K562 (cell line): ENCODE results near the gene S100P. TPM values are rescaled to one million over a fixed set of nuclear protein-coding genes. Genes with fewer than 3 reads are reported as not detected.

Experiments
- ADNP ChIP-seq: fragments of 200-800 bp; sonication (Bioruptor generic); IDR thresholded peaks from 2 replicates; pipeline ENCODE4 v1.6.1; 2016; ENCODE audit warnings: missing genetic modification characterization, missing compliant biosample characterization
- BRD9 ChIP-seq: fragments of 450-650 bp; IDR thresholded peaks from 2 replicates; pipeline ENCODE4 v1.6.1; 2018; ENCODE audit warnings: low read depth; ENCODE audit not compliant: partially characterized antibody
- CCNT2 ChIP-seq: IDR thresholded peaks from 2 replicates; pipeline ENCODE4 v1.6.1; 2011; ENCODE audit warnings: borderline replicate concordance, low read depth, mild to moderate bottlenecking, moderate library complexity, mixed read lengths, low read length; ENCODE audit not compliant: insufficient read length; ENCODE audit errors: extremely low read depth
- CHD1 ChIP-seq: fragments of 200-600 bp; sonication (generic); IDR thresholded peaks from one replicate; pipeline ENCODE4 v1.6.1; 2012; ENCODE audit warnings: mild to moderate bottlenecking, moderate library complexity, low read length, inconsistent platforms
- CREBBP ChIP-seq: IDR thresholded peaks from one replicate; pipeline ENCODE4 v1.6.1; 2012; ENCODE audit warnings: low read depth, mild to moderate bottlenecking, control low read depth, inconsistent platforms, low read length
- CXXC5 ChIP-seq: fragments of 250-450 bp; sonication (Bioruptor Pico); IDR thresholded peaks from 2 replicates; pipeline ENCODE4 v1.8.0; 2022; ENCODE audit warnings: inconsistent platforms, mild to moderate bottlenecking, moderate library complexity
- HMG20A ChIP-seq: fragments of 450-650 bp; formaldehyde crosslinking; conservative IDR thresholded peaks from 2 replicates; pipeline ENCODE4 v1.4.0; 2020; ENCODE audit warnings: mild to moderate bottlenecking, mixed read lengths
- KLF6 ChIP-seq: fragments of 250-450 bp; sonication (Bioruptor Pico); IDR thresholded peaks from 2 replicates; pipeline ENCODE4 v1.4.0; 2020; ENCODE audit warnings: mild to moderate bottlenecking, moderate library complexity, borderline replicate concordance
- MAFK ChIP-seq: IDR thresholded peaks from 2 replicates; pipeline ENCODE4 v1.6.1; 2011; ENCODE audit warnings: low read length, improper control_type of control experiment
- MCM7 ChIP-seq, 2 experiments: fragments of 450-650 bp; IDR thresholded peaks; 2 replicates each; pipeline ENCODE4 v1.6.1; 2016 to 2018
- NCOA2 ChIP-seq, 2 experiments: fragments of 450-650 bp; IDR thresholded peaks; 2 replicates each; pipeline ENCODE4 v1.6.1; 2018; ENCODE audit warnings: mild to moderate bottlenecking in 2 of 2, moderate library complexity in 1 of 2; ENCODE audit not compliant: partially characterized antibody in 2 of 2
- PML ChIP-seq: IDR thresholded peaks from 2 replicates; pipeline ENCODE4 v1.6.1; 2012; ENCODE audit warnings: low read length, inconsistent platforms
- RBFOX2 ChIP-seq: fragments of 200-400 bp; formaldehyde crosslinking; IDR thresholded peaks from 2 replicates; pipeline ENCODE4 v1.6.1; 2017; ENCODE audit warnings: low read depth, mild to moderate bottlenecking, low read length, moderate library complexity
- SMAD1 ChIP-seq: fragments of 150-350 bp; IDR thresholded peaks from 2 replicates; pipeline ENCODE4 v1.6.1; 2014; ENCODE audit warnings: low read length, low read depth; ENCODE audit not compliant: partially characterized antibody
- polyA plus RNA-seq, 8 experiments: library from polyadenylated mRNA; depleted of rRNA in 4 of 8; stranded (reverse) in 5 of 8; unstranded in 3 of 8; fragments of >200 nt; fragmentation: Nextera tagmentation in 2 of 8; fragmentation: Illumina TruSeq in 1 of 8; extraction: Ambion mirVana in 2 of 8; extraction: Trizol in 1 of 8; gene quantifications; 2 replicates each; pipeline versions ENCODE4 v1.2.1 to v1.2.3, GENCODE V29; 2011 to 2014; ENCODE audit warnings: inconsistent platforms in 1 of 8, missing spikeins in 1 of 8
- total RNA-seq, 7 experiments: library from RNA; depleted of rRNA in 6 of 7; stranded (reverse); fragments of >200 nt in 6 of 7; fragmentation: Illumina TruSeq in 2 of 7; extraction: Trizol in 2 of 7; gene quantifications; 2 replicates each; pipeline versions ENCODE4 v1.2.1 to v1.2.3, GENCODE V29; 2011 to 2021; ENCODE audit warnings: low replicate concordance in 1 of 7
- TF ChIP-seq, protein P1 (sequence below): sonication (generic); formaldehyde crosslinking; IDR thresholded peaks from 2 replicates; pipeline ENCODE4 v1.8.1; 2023; ENCODE audit warnings: mild to moderate bottlenecking, missing genetic modification reagents, moderate library complexity
- TF ChIP-seq, protein P2 (sequence below): fragments of 450-650 bp; IDR thresholded peaks from 2 replicates; pipeline ENCODE4 v1.6.1; 2014; ENCODE audit warnings: low read depth, mild to moderate bottlenecking, moderate library complexity, borderline replicate concordance
- TF ChIP-seq, protein P3 (sequence below): fragments of 250-450 bp; sonication (Bioruptor Pico); IDR thresholded peaks from 2 replicates; pipeline ENCODE4 v1.5.0; 2020; ENCODE audit warnings: mild to moderate bottlenecking
- TF ChIP-seq, protein P4 (sequence below): fragments of 450-650 bp; IDR thresholded peaks from 2 replicates; pipeline ENCODE4 v1.7.0; 2016; ENCODE audit warnings: borderline replicate concordance
- TF ChIP-seq, protein P5 (sequence below): fragments of 150-350 bp; IDR thresholded peaks from 2 replicates; pipeline ENCODE4 v1.6.1; 2014; ENCODE audit warnings: low read depth, mild to moderate bottlenecking, low read length, borderline replicate concordance

S100P gene
- total and polyA plus RNA-seq, 9 of the 15 experiments (the other 6 are each of a cell fraction or from before 2014, with no cell fraction given) = 4.1 to 23.8 (median 7.5) TPM

DNA sequence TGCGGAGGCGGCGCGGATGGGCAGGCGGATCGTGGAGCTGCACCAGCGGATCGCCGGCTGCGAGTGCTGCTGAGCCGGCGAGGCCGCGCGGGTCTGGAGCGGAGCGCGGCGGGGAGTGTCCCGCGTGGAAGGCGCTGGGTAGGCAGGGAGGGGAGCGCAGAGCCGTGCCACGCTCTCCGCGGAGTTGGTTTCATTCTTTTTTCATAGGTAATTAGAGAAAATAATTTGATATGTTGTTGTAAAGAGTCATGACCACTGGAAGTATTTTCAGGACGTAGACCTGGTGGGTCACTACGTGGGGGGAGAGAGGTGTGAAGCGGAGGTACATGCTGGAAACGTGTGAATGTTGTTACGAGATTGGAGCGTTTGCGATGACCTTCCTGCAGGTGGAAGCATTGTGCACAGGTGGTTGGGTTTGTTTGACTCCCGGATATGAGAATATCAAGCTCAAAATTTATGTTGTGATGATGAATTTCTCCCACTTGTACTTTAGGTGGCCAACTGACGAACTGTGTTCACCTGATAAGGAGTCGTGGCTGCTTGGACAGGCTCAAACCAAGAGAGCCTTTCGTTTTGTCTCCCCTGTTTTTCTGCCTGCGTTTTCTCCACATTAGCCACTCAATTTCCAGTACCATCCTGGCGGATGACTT is 19.1 kb upstream of the S100P start (continued):
- TF ChIP-seq, protein P1, sequence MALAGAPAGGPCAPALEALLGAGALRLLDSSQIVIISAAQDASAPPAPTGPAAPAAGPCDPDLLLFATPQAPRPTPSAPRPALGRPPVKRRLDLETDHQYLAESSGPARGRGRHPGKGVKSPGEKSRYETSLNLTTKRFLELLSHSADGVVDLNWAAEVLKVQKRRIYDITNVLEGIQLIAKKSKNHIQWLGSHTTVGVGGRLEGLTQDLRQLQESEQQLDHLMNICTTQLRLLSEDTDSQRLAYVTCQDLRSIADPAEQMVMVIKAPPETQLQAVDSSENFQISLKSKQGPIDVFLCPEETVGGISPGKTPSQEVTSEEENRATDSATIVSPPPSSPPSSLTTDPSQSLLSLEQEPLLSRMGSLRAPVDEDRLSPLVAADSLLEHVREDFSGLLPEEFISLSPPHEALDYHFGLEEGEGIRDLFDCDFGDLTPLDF = no peak
- TF ChIP-seq SMAD1 (no peak), NCOA2 (IDR thresholded peaks at IDR 0.05; ENCODE audit: partially characterized antibody in 2 of 2) (no peak), KLF6 (no peak), CREBBP (peak; percentile 72), MCM7 (IDR thresholded peaks at IDR 0.05) (no peak), RBFOX2 (no peak), ADNP (tag) (no peak), PML (peak; percentile 65; the same call in 1 of the 2 replicates), BRD9 (peak; percentile 71), HMG20A (CRISPR knock-in tag) (no peak), CCNT2 (no peak), MAFK (no peak), CHD1 (peak; percentile 70), CXXC5 (CRISPR knock-in tag) (peak; percentile 60)
- TF ChIP-seq, protein P2, sequence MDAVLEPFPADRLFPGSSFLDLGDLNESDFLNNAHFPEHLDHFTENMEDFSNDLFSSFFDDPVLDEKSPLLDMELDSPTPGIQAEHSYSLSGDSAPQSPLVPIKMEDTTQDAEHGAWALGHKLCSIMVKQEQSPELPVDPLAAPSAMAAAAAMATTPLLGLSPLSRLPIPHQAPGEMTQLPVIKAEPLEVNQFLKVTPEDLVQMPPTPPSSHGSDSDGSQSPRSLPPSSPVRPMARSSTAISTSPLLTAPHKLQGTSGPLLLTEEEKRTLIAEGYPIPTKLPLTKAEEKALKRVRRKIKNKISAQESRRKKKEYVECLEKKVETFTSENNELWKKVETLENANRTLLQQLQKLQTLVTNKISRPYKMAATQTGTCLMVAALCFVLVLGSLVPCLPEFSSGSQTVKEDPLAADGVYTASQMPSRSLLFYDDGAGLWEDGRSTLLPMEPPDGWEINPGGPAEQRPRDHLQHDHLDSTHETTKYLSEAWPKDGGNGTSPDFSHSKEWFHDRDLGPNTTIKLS = no peak
- TF ChIP-seq, protein P3, sequence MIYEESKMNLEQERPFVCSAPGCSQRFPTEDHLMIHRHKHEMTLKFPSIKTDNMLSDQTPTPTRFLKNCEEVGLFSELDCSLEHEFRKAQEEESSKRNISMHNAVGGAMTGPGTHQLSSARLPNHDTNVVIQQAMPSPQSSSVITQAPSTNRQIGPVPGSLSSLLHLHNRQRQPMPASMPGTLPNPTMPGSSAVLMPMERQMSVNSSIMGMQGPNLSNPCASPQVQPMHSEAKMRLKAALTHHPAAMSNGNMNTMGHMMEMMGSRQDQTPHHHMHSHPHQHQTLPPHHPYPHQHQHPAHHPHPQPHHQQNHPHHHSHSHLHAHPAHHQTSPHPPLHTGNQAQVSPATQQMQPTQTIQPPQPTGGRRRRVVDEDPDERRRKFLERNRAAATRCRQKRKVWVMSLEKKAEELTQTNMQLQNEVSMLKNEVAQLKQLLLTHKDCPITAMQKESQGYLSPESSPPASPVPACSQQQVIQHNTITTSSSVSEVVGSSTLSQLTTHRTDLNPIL = no peak
- TF ChIP-seq, protein P4, sequence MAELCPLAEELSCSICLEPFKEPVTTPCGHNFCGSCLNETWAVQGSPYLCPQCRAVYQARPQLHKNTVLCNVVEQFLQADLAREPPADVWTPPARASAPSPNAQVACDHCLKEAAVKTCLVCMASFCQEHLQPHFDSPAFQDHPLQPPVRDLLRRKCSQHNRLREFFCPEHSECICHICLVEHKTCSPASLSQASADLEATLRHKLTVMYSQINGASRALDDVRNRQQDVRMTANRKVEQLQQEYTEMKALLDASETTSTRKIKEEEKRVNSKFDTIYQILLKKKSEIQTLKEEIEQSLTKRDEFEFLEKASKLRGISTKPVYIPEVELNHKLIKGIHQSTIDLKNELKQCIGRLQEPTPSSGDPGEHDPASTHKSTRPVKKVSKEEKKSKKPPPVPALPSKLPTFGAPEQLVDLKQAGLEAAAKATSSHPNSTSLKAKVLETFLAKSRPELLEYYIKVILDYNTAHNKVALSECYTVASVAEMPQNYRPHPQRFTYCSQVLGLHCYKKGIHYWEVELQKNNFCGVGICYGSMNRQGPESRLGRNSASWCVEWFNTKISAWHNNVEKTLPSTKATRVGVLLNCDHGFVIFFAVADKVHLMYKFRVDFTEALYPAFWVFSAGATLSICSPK = no peak
- TF ChIP-seq, protein P5, sequence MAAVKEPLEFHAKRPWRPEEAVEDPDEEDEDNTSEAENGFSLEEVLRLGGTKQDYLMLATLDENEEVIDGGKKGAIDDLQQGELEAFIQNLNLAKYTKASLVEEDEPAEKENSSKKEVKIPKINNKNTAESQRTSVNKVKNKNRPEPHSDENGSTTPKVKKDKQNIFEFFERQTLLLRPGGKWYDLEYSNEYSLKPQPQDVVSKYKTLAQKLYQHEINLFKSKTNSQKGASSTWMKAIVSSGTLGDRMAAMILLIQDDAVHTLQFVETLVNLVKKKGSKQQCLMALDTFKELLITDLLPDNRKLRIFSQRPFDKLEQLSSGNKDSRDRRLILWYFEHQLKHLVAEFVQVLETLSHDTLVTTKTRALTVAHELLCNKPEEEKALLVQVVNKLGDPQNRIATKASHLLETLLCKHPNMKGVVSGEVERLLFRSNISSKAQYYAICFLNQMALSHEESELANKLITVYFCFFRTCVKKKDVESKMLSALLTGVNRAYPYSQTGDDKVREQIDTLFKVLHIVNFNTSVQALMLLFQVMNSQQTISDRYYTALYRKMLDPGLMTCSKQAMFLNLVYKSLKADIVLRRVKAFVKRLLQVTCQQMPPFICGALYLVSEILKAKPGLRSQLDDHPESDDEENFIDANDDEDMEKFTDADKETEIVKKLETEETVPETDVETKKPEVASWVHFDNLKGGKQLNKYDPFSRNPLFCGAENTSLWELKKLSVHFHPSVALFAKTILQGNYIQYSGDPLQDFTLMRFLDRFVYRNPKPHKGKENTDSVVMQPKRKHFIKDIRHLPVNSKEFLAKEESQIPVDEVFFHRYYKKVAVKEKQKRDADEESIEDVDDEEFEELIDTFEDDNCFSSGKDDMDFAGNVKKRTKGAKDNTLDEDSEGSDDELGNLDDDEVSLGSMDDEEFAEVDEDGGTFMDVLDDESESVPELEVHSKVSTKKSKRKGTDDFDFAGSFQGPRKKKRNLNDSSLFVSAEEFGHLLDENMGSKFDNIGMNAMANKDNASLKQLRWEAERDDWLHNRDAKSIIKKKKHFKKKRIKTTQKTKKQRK = no peak
